Measurements from ENCODE around the gene TSPAN18. TPM values are rescaled to one million over a fixed set of nuclear protein-coding genes. Genes with fewer than 3 reads are reported as not detected.

The TSPAN18 gene
- total RNA-seq, 6 donors from 2014 or later = 8.2 to 48.6 (median 17.5) TPM

DNA sequence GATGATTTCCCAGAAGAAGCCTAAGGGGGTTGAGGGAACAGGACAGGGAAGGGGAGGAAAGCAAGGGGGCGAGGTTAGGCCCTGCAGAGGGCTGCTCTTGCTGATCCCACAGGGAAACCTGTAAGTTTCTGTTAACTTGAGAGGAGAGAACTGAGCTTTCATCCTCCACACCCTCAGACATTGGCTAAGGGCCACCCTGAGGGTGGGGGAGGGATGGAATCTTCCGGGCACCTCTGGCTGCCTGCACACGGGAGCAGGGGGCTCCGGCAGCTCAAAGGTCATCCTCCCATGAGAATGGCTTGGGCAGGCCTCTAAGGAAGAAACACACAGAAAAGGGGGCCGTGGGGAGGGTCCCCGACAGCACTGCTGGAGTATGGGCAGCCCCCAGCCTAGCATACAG is 108.1 kb downstream of the TSPAN18 start:
- WGBS, 2 donors = 70 to 78% methylated on average over 4 to 6 of the region's 6 CpGs

GRCh38 chr11:44835296-44835695 is 108.5 kb downstream of the TSPAN18 start:
- 74 to 77% methylated on average over 4 of the region's 4 CpGs for WGBS, 2 donors
- DNase-seq = no peak
- Histone ChIP-seq H3K4me1 (peaks cover 0 to 15% (median 11%) of the 10 kb centered on the region in 4 donors), H3K9me3 (no peaks in the 10 kb centered on the region), H3K36me3 (no peaks in the 10 kb centered on the region), H3K4me3 (no peak overlapping the region), H3K27me3 (no peaks in the 10 kb centered on the region), H3K27ac (peak overlapping the region in 1 of 4 donors; percentile 46)
- no peak for TF ChIP-seq POLR2A (IDR thresholded peaks at IDR 0.05)
- TF ChIP-seq, protein P1, sequence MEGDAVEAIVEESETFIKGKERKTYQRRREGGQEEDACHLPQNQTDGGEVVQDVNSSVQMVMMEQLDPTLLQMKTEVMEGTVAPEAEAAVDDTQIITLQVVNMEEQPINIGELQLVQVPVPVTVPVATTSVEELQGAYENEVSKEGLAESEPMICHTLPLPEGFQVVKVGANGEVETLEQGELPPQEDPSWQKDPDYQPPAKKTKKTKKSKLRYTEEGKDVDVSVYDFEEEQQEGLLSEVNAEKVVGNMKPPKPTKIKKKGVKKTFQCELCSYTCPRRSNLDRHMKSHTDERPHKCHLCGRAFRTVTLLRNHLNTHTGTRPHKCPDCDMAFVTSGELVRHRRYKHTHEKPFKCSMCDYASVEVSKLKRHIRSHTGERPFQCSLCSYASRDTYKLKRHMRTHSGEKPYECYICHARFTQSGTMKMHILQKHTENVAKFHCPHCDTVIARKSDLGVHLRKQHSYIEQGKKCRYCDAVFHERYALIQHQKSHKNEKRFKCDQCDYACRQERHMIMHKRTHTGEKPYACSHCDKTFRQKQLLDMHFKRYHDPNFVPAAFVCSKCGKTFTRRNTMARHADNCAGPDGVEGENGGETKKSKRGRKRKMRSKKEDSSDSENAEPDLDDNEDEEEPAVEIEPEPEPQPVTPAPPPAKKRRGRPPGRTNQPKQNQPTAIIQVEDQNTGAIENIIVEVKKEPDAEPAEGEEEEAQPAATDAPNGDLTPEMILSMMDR (IDR thresholded peaks at IDR 0.05) = no peak
- ATAC-seq (ENCODE audit: low FRiP score in 2 of 2) = peak in 1 of 2 donors; percentile 13

More for the DNA sequence above, 108.1 kb downstream of the TSPAN18 start:
- Histone ChIP-seq H3K9me3 (no peaks in the 10 kb centered on the region), H3K27me3 (no peaks in the 10 kb centered on the region), H3K4me1 (peaks cover 0 to 15% (median 11%) of the 10 kb centered on the region in 4 donors), H3K4me3 (no peak overlapping the region), H3K27ac (peak overlapping the region in 2 of 4 donors; percentile 42 to 46), H3K36me3 (no peaks in the 10 kb centered on the region)
- ATAC-seq (ENCODE audit: low FRiP score in 2 of 2) = peak in 1 of 2 donors; percentile 11
- TF ChIP-seq, protein P1 (IDR thresholded peaks at IDR 0.05) = no peak
- TF ChIP-seq POLR2AphosphoS5 (IDR thresholded peaks at IDR 0.05) = no peak
- no peak for TF ChIP-seq EP300 (IDR thresholded peaks at IDR 0.05)
- TF ChIP-seq POLR2A (IDR thresholded peaks at IDR 0.05) = no peak
- no peak for DNase-seq

- Histone ChIP-seq H3K4me3 (no peak overlapping the region), H3K27ac (no peak overlapping the region), H3K4me1 (peaks cover 0 to 15% (median 11%) of the 10 kb centered on the region in 4 donors), H3K36me3 (no peaks in the 10 kb centered on the region), H3K9me3 (no peaks in the 10 kb centered on the region), H3K27me3 (no peaks in the 10 kb centered on the region)
- TF ChIP-seq POLR2AphosphoS5 (IDR thresholded peaks at IDR 0.05) (no peak), POLR2A (IDR thresholded peaks at IDR 0.05) (no peak), EP300 (IDR thresholded peaks at IDR 0.05) (no peak)
- TF ChIP-seq, protein P1 (IDR thresholded peaks at IDR 0.05) = no peak
- DNase-seq (no peak), ATAC-seq (ENCODE audit: low FRiP score in 2 of 2) (no peak)
- 51 to 61% methylated on average over 4 of the region's 4 CpGs for WGBS, 2 donors
Observed at GRCh38 chr11:44835938-44836337, 109.2 kb downstream of the TSPAN18 start.

DNA sequence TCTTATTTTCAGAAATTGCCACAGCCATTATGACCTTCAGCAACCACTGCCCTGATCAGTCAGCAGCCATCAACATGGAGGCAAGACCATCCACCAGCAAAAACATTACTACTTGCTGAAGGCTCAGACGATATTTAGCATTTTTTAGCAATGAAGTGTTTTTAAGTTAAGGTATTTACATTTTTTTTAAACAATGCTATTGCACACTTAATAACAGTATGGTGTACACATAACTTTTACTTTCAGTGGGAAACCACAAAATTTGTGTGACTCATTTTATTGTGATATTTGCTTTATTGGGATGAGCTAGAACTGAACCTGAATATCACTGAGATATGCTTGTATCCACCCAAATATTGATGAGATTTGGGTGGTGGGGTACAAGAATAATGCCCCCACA is 110.9 kb downstream of the TSPAN18 start:
- Histone ChIP-seq H3K27ac (no peak overlapping the region), H3K27me3 (no peaks in the 10 kb centered on the region), H3K4me3 (no peak overlapping the region), H3K36me3 (no peaks in the 10 kb centered on the region), H3K9me3 (no peaks in the 10 kb centered on the region), H3K4me1 (peaks cover 0 to 15% (median 11%) of the 10 kb centered on the region in 4 donors)
- ATAC-seq (ENCODE audit: low FRiP score in 2 of 2) = no peak
- no peak for DNase-seq
- no peak for TF ChIP-seq POLR2A (IDR thresholded peaks at IDR 0.05)
- TF ChIP-seq, protein P1 (IDR thresholded peaks at IDR 0.05) = no peak
- no peak for TF ChIP-seq POLR2AphosphoS5 (IDR thresholded peaks at IDR 0.05)
- no peak for TF ChIP-seq EP300 (IDR thresholded peaks at IDR 0.05)
- WGBS, 2 donors = 88 to 92% methylated on average over 1 of the region's 1 CpG

DNA sequence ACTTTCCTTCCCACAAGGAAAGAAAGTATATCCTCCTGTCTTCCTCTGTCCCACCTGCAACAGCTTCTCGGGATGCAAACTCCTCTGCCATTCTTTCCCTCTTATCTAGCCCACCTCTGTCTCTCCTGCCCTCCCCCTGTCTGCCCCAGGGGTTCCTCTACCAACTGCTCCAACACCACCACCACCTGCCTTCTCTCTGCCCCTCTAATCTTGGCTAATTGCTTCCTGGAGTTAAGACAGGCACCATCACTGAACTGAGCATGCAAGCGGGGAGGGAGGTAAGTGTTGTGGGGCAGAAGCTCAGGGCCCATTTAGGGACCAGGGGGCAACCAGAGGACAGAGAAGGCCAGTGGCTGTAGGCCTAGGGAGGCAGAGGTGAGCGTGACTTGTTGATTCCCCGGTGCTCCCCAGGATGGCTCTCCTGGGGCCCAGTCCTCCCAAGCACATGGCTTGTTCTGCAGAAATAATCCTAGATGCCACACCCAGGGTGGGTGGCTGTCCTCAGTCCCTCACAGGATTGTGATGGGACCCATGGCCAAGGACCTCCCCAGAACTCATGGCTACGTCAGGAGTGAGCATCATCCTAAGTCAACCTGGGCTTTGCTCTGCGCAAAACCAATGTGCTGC is 112.8 kb downstream of the TSPAN18 start:
- H3K27me3 ChIP-seq = no peaks in the 10 kb centered on the region
- H3K27ac ChIP-seq = no peak overlapping the region
- WGBS, 2 donors = 66 to 77% methylated on average over 4 to 6 of the region's 6 CpGs
- DNase-seq = no peak
- TF ChIP-seq, protein P1 (IDR thresholded peaks at IDR 0.05) = no peak
- TF ChIP-seq POLR2AphosphoS5 (IDR thresholded peaks at IDR 0.05) (no peak), POLR2A (IDR thresholded peaks at IDR 0.05) (no peak), EP300 (IDR thresholded peaks at IDR 0.05) (no peak)
- H3K4me1 ChIP-seq = peaks cover 0 to 7% (median 5%) of the 10 kb centered on the region in 4 donors
- H3K36me3 ChIP-seq = no peaks in the 10 kb centered on the region
- no peak for ATAC-seq (ENCODE audit: low FRiP score in 2 of 2)
- H3K4me3 ChIP-seq = no peak overlapping the region
- peaks cover 0 to 4% (median 0%) of the 10 kb centered on the region in 4 donors for H3K9me3 ChIP-seq
